DOHH2 (cell line): Measurements from ENCODE around the gene AMACR.

Experiments used
- H3F3A ChIP-seq: fragments of 200-600 bp; sonication (generic), shearing (Covaris generic); 2 replicates; pipeline ENCODE4 v1.6.0; 2016; ENCODE audit warnings: antibody characterized with exemption, mild to moderate bottlenecking; ENCODE audit not compliant: control insufficient read depth, insufficient read depth
- H3K27ac ChIP-seq: fragments of 200-600 bp; sonication (generic); 2 replicates; pipeline ENCODE4 v1.5.1; 2014; ENCODE audit warnings: low read depth, mild to moderate bottlenecking, low read length, moderate library complexity
- H3K27me3 ChIP-seq: fragments of 200-600 bp; sonication (generic); 2 replicates; pipeline ENCODE4 v1.6.1; 2014; ENCODE audit warnings: mild to moderate bottlenecking, low read length, mixed read lengths; ENCODE audit not compliant: control insufficient read depth
- H3K36me3 ChIP-seq: fragments of 200-600 bp; sonication (generic); 2 replicates; pipeline ENCODE4 v1.6.1; 2014; ENCODE audit warnings: mild to moderate bottlenecking, low read length, moderate library complexity, mixed read lengths; ENCODE audit not compliant: control insufficient read depth
- H3K4me1 ChIP-seq: fragments of 200-600 bp; sonication (generic); 2 replicates; pipeline ENCODE4 v1.6.1; 2014; ENCODE audit warnings: mild to moderate bottlenecking, low read length, mixed read lengths; ENCODE audit not compliant: control insufficient read depth
- H3K4me2 ChIP-seq: fragments of 200-600 bp; sonication (generic); 2 replicates; pipeline ENCODE4 v1.6.0; 2014; ENCODE audit warnings: mild to moderate bottlenecking, low read length, moderate library complexity
- H3K4me3 ChIP-seq: fragments of 200-600 bp; sonication (generic); 2 replicates; pipeline ENCODE4 v1.5.1; 2014; ENCODE audit warnings: mild to moderate bottlenecking, low read length, mixed read lengths
- H3K79me2 ChIP-seq: fragments of 200-600 bp; sonication (generic); 2 replicates; pipeline ENCODE4 v1.6.1; 2014; ENCODE audit warnings: mild to moderate bottlenecking, low read length, mixed read lengths; ENCODE audit not compliant: control insufficient read depth
- H3K9me2 ChIP-seq: fragments of 200-600 bp; sonication (generic); replicated peaks from 2 replicates; pipeline ENCODE4 v1.6.1; 2014; ENCODE audit warnings: mild to moderate bottlenecking, low read length, mixed read lengths; ENCODE audit not compliant: control insufficient read depth
- H3K9me3 ChIP-seq: fragments of 200-600 bp; sonication (generic); 2 replicates; pipeline ENCODE4 v1.6.1; 2014; ENCODE audit warnings: antibody characterized with exemption, low read length, mixed read lengths; ENCODE audit not compliant: control insufficient read depth, insufficient read depth
- H4K20me1 ChIP-seq: fragments of 200-600 bp; sonication (generic); 2 replicates; pipeline ENCODE4 v1.6.0; 2014; ENCODE audit warnings: low read depth, mild to moderate bottlenecking, antibody characterized with exemption, low read length, moderate library complexity; ENCODE audit not compliant: control insufficient read depth, insufficient read depth
- CTCF ChIP-seq: fragments of 200-600 bp; sonication (generic); IDR thresholded peaks from one replicate; pipeline ENCODE4 v1.5.1; 2014; ENCODE audit warnings: antibody characterized with exemption, mild to moderate bottlenecking, low read depth, low read length; ENCODE audit not compliant: poor library complexity, severe bottlenecking
- EZH2phosphoT487 ChIP-seq: fragments of 200-600 bp; sonication (generic); IDR thresholded peaks from 2 replicates; pipeline ENCODE4 v1.6.1; 2017; ENCODE audit warnings: borderline replicate concordance, mild to moderate bottlenecking, antibody characterized with exemption, low read length, moderate library complexity, mixed read lengths

AMACR gene

GRCh38 chr5:34022121-34022705, 14.4 kb upstream of the AMACR start:
- H3K36me3 ChIP-seq, result no peaks in the 10 kb centered on the region
- TF ChIP-seq CTCF (no peak), EZH2phosphoT487 (no peak)

DNA sequence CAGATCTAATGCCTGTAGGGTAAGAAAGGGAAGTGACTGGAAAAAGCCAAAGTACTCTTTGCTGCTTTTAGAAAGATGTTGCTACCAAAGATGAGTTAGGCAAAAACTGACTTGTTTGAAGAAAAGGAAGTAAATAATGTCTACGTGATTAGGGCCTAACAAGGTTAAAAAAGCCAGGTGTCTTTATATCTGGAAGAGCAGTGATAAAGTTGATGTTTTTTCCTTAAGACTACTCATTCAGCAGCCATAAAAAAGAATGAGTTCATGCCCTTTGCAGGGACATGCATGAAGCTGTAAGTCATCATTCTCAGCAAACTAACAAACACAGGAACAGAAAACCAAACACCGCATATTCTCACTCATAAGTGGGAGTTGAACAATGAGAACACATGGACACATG, 13.5 kb upstream of the AMACR start:
- H3K36me3 ChIP-seq, result no peaks in the 10 kb centered on the region
- no peak overlapping the region for H3K27ac ChIP-seq
- H3F3A ChIP-seq, result no peaks in the 10 kb centered on the region
- no peaks in the 10 kb centered on the region for H3K9me2 ChIP-seq
- H3K4me3 ChIP-seq, result no peak overlapping the region
- no peak overlapping the region for H3K4me2 ChIP-seq
- H3K4me1 ChIP-seq, result no peaks in the 10 kb centered on the region
- no peaks in the 10 kb centered on the region for H3K79me2 ChIP-seq
- no peaks in the 10 kb centered on the region for H3K9me3 ChIP-seq
- no peaks in the 10 kb centered on the region for H3K27me3 ChIP-seq
- no peaks in the 10 kb centered on the region for H4K20me1 ChIP-seq
- no peak for TF ChIP-seq EZH2phosphoT487
- no peak for TF ChIP-seq CTCF

More at GRCh38 chr5:34022121-34022705, 14.4 kb upstream of the AMACR start:
- Histone ChIP-seq H3K9me3 (no peaks in the 10 kb centered on the region), H3K4me1 (no peaks in the 10 kb centered on the region), H3K79me2 (no peaks in the 10 kb centered on the region), H3K27me3 (no peaks in the 10 kb centered on the region), H3F3A (no peaks in the 10 kb centered on the region), H3K4me3 (no peak overlapping the region), H4K20me1 (no peaks in the 10 kb centered on the region), H3K27ac (no peak overlapping the region), H3K9me2 (no peaks in the 10 kb centered on the region), H3K4me2 (no peak overlapping the region)

DNA sequence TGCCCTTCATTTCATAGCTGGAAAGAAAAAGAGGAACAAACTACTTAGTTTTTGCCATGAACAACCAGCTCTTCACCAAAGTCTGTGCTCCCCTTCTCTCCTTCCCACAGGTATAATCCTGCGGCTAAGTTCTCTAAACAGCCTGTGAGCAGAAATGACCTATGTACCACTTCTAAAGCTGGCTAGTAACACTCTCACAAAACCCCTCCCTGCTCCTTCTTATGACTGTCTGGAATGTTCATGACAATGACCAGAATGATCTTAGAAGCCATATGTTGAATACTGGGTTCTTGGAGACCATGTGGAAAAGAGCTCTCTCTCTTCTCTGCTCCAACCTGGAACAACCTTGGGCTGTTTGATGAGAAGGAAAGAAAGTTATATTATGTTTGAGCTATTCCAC, 12.9 kb upstream of the AMACR start:
- Histone ChIP-seq H3K36me3 (no peaks in the 10 kb centered on the region), H3K4me2 (no peak overlapping the region)
- TF ChIP-seq EZH2phosphoT487 (no peak), CTCF (no peak)

More for the DNA sequence above, 12.9 kb upstream of the AMACR start:
- Histone ChIP-seq H4K20me1 (no peaks in the 10 kb centered on the region), H3K79me2 (no peaks in the 10 kb centered on the region), H3K4me1 (no peaks in the 10 kb centered on the region), H3K27me3 (no peaks in the 10 kb centered on the region), H3K27ac (no peak overlapping the region), H3K9me3 (no peaks in the 10 kb centered on the region), H3K9me2 (no peaks in the 10 kb centered on the region), H3F3A (no peaks in the 10 kb centered on the region), H3K4me3 (no peak overlapping the region)
